Endothelial cell of umbilical vein (primary cell): ENCODE measurements around the gene RRM1. TPM values are rescaled to one million over a fixed set of nuclear protein-coding genes. Genes with fewer than 3 reads are reported as not detected.
"Not testable (repeated sequence)": the region's sequence is repeated elsewhere in the genome, so short reads cannot be mapped to it uniquely, and the experiment has no call there.

Experiments
- BruUV-seq: library from RNA; stranded (reverse); fragments of 400-500 nt; replicated peaks from 2 replicates; lab custom pipeline; 2021; lab: Mats Ljungman, UMichigan
- CTCF ChIA-PET: fragments of 300-600, 350-600 bp; sonication (Branson Sonifier 250); formaldehyde crosslinking; loops from one replicate; lab custom pipeline; 2021; ENCODE audit warnings: antibody characterized with exemption, inconsistent platforms; lab: Charles Lee
- POLR2A ChIA-PET: fragments of 300-600, 350-600 bp; sonication (Branson Sonifier 250); formaldehyde crosslinking; loops from one replicate; lab custom pipeline; 2021; ENCODE audit warnings: antibody characterized with exemption, inconsistent platforms; lab: Charles Lee
- DNase-seq: peaks from one replicate; pipeline ENCODE4 v3.0.0-alpha.2; 2011; ENCODE audit warnings: low read depth, low spot score
- FAIRE-seq: peaks from 2 replicates; lab custom pipeline; 2011; peaks lifted over from hg19 to GRCh38; lab: Jason Lieb, UNC
- H2AFZ ChIP-seq: 2 replicates; pipeline ENCODE4 v1.6.0; 2012; ENCODE audit warnings: low read depth, low read length, control low read depth, inconsistent platforms
- H3K27ac ChIP-seq: 2 replicates; pipeline ENCODE4 v1.5.1; 2011; ENCODE audit warnings: low read depth, mild to moderate bottlenecking, control low read depth, low read length, moderate library complexity; ENCODE audit not compliant: insufficient read depth
- H3K27me3 ChIP-seq, 2 experiments: 2 replicates each; pipeline versions ENCODE4 v1.6.0 to v1.6.1; 2011; ENCODE audit warnings: low read length in 2 of 2, mixed read lengths in 1 of 2; ENCODE audit not compliant: control insufficient read depth in 2 of 2, insufficient read depth in 2 of 2
- H3K36me3 ChIP-seq, 2 experiments: 2 replicates in 1 of 2; 3 replicates in 1 of 2; pipeline ENCODE4 v1.5.1; 2011; ENCODE audit warnings: low read length in 2 of 2, mild to moderate bottlenecking in 1 of 2, moderate library complexity in 1 of 2; ENCODE audit not compliant: control insufficient read depth in 2 of 2, insufficient read depth in 2 of 2; ENCODE audit errors: extremely low read depth in 1 of 2
- H3K4me1 ChIP-seq: 3 replicates; pipeline ENCODE4 v1.5.1; 2011; ENCODE audit warnings: mild to moderate bottlenecking, low read length; ENCODE audit not compliant: control insufficient read depth, insufficient read depth; ENCODE audit errors: extremely low read depth
- H3K4me2 ChIP-seq: 2 replicates; pipeline ENCODE4 v1.6.1; 2011; ENCODE audit warnings: low read length, control low read depth, mixed read lengths; ENCODE audit not compliant: insufficient read depth
- H3K4me3 ChIP-seq, 3 experiments: fragments of 200-600 bp in 1 of 3; sonication (generic), shearing (Covaris generic) in 1 of 3; replicated peaks in 1 of 3; 2 replicates each; pipeline ENCODE4 v1.5.1; 2011 to 2016; ENCODE audit warnings: control low read depth in 3 of 3, low read length in 3 of 3, mild to moderate bottlenecking in 2 of 3, inconsistent platforms in 1 of 3, low read depth in 1 of 3, moderate library complexity in 1 of 3; ENCODE audit not compliant: insufficient read depth in 1 of 3
- H3K79me2 ChIP-seq: 2 replicates; pipeline ENCODE4 v1.6.0; 2012; ENCODE audit warnings: low read length, inconsistent platforms; ENCODE audit not compliant: control insufficient read depth, insufficient read depth
- H3K9ac ChIP-seq: replicated peaks from 2 replicates; pipeline ENCODE3; 2011; ENCODE audit warnings: low read length, control low read depth; ENCODE audit not compliant: insufficient read depth; ENCODE audit errors: extremely low read depth
- H3K9me1 ChIP-seq: replicated peaks from 3 replicates; pipeline ENCODE4 v1.6.0; 2011; ENCODE audit warnings: mild to moderate bottlenecking, low read length; ENCODE audit not compliant: control insufficient read depth, insufficient read depth; ENCODE audit errors: extremely low read depth
- H3K9me3 ChIP-seq: replicated peaks from 2 replicates; pipeline ENCODE4 v1.5.1; 2012; ENCODE audit warnings: low read length, inconsistent platforms; ENCODE audit not compliant: control insufficient read depth, insufficient read depth
- H4K20me1 ChIP-seq: replicated peaks from 2 replicates; pipeline ENCODE3; 2011; ENCODE audit warnings: mild to moderate bottlenecking, low read length; ENCODE audit not compliant: control insufficient read depth, insufficient read depth; ENCODE audit errors: extremely low read depth
- GATA2 ChIP-seq: IDR thresholded peaks from 2 replicates; pipeline ENCODE4 v1.7.0; 2011; ENCODE audit warnings: low read depth, mild to moderate bottlenecking, moderate library complexity, mixed read lengths, low read length; ENCODE audit not compliant: insufficient read length, insufficient read depth
- MYC ChIP-seq: IDR thresholded peaks from one replicate; pipeline ENCODE4 v1.6.1; 2011; ENCODE audit warnings: mild to moderate bottlenecking, low read depth, low read length
- dilution Hi-C: fragments of 300-500 bp; cut with MboI; formaldehyde crosslinking; loops from one replicate; pipeline ENCODE4 v1.15.0; 2019; ENCODE audit warnings: low sequenced_read_pairs; ENCODE audit not compliant: extremely low pct_ligation_motif_present
- intact Hi-C: fragments of 100-400 bp; cut with micrococcal nuclease; formaldehyde crosslinking; loops from one replicate; pipeline ENCODE4 v1.10.0; 2022
- polyA plus RNA-seq, 4 experiments: library from polyadenylated mRNA; depleted of rRNA in 3 of 4; stranded (reverse) in 3 of 4; unstranded in 1 of 4; fragments of >200 nt; gene quantifications; 2 replicates each; pipeline versions ENCODE4 v1.2.1 to v1.2.3, GENCODE V29; 2011 to 2012; ENCODE audit warnings: missing spikeins in 1 of 4
- total RNA-seq: library from RNA; stranded (reverse); gene quantifications from 2 replicates; pipeline ENCODE4 v1.2.3, GENCODE V29; 2021

Gene RRM1
- total and polyA plus RNA-seq, 2 donors (not counting 3 experiments of a cell fraction or from before 2014, with no cell fraction given), result 55.3 to 112 TPM

- CTCF ChIA-PET, result no interaction called here
These were observed 73.2 kb downstream of the RRM1 start for GRCh38 chr11:4167758-4168157.

GRCh38 chr11:4175620-4176350, 81.2 kb downstream of the RRM1 start:
- dilution Hi-C loops, H3K79me2 ChIP-seq, DNase-seq, H3K9ac ChIP-seq, H3K9me1 ChIP-seq, H3K36me3 ChIP-seq, H3K27ac ChIP-seq, H4K20me1 ChIP-seq, POLR2A ChIA-PET, intact Hi-C loops, FAIRE-seq, BruUV-seq, H3K4me1 ChIP-seq, H2AFZ ChIP-seq, H3K4me3 ChIP-seq, CTCF ChIA-PET, H3K27me3 ChIP-seq, H3K9me3 ChIP-seq, H3K4me2 ChIP-seq: not testable (repeated sequence)

More at GRCh38 chr11:4167758-4168157, 73.2 kb downstream of the RRM1 start:
- H3K4me2 ChIP-seq, result no peak overlapping the region
- TF ChIP-seq MYC (no peak), GATA2 (no peak)
- no peaks in the 10 kb centered on the region for H3K4me1 ChIP-seq
- no peaks in the 10 kb centered on the region for H3K9me3 ChIP-seq
- DNase-seq (no peak), FAIRE-seq (no peak)
- no peak overlapping the region for H3K27ac ChIP-seq
- no peak overlapping the region for H3K4me3 ChIP-seq
- H4K20me1 ChIP-seq, result no peaks in the 10 kb centered on the region
- H2AFZ ChIP-seq, result no peak overlapping the region
- POLR2A ChIA-PET, result no interaction called here
- no peak overlapping the region for H3K9ac ChIP-seq
- no peaks in the 10 kb centered on the region for H3K36me3 ChIP-seq
- BruUV-seq, result no TSS peak
- intact Hi-C loops, result no loop called here
- H3K27me3 ChIP-seq, result peaks cover 0 to 2% of the 10 kb centered on the region in 2 experiments
- no peaks in the 10 kb centered on the region for H3K79me2 ChIP-seq
- no peaks in the 10 kb centered on the region for H3K9me1 ChIP-seq
- dilution Hi-C loops, result no loop called here
